Loucy (cell line): Measurements from ENCODE around the gene CCDC88A.

Experiments used
- H2AFZ ChIP-seq: fragments of 200-600 bp; sonication (generic); 2 replicates; pipeline ENCODE4 v1.6.0; 2016; ENCODE audit warnings: antibody characterized with exemption, mild to moderate bottlenecking, low read length, moderate library complexity
- H3F3A ChIP-seq: fragments of 200-600 bp; 2 replicates; pipeline ENCODE4 v1.6.0; 2016; ENCODE audit warnings: antibody characterized with exemption, low read depth, mild to moderate bottlenecking
- H3K27me3 ChIP-seq: fragments of 200-600 bp; sonication (generic); 2 replicates; pipeline ENCODE4 v1.6.1; 2014; ENCODE audit warnings: low read length, mild to moderate bottlenecking; ENCODE audit not compliant: insufficient read depth, poor library complexity, severe bottlenecking
- H3K36me3 ChIP-seq: fragments of 200-600 bp; sonication (generic); 2 replicates; pipeline ENCODE4 v1.6.1; 2016; ENCODE audit warnings: low read length; ENCODE audit not compliant: insufficient read depth
- H3K4me1 ChIP-seq: fragments of 200-600 bp; sonication (generic); 2 replicates; pipeline ENCODE4 v1.5.1; 2014; ENCODE audit warnings: low read length, mild to moderate bottlenecking; ENCODE audit not compliant: insufficient read depth, poor library complexity, severe bottlenecking
- H3K4me2 ChIP-seq: fragments of 200-600 bp; sonication (generic); 2 replicates; pipeline ENCODE4 v1.6.0; 2014; ENCODE audit warnings: antibody characterized with exemption, low read length, low read depth, mild to moderate bottlenecking; ENCODE audit not compliant: poor library complexity, severe bottlenecking
- H3K4me3 ChIP-seq: fragments of 200-600 bp; sonication (generic); 2 replicates; pipeline ENCODE4 v1.5.1; 2014; ENCODE audit warnings: low read length, mild to moderate bottlenecking, mixed read lengths; ENCODE audit not compliant: poor library complexity, severe bottlenecking
- H3K79me2 ChIP-seq: fragments of 200-600 bp; sonication (generic); 2 replicates; pipeline ENCODE4 v1.6.1; 2014; ENCODE audit warnings: low read length; ENCODE audit not compliant: insufficient read depth
- H3K9ac ChIP-seq: fragments of 200-600 bp; sonication (generic); 2 replicates; pipeline ENCODE4 v1.6.0; 2014; ENCODE audit warnings: mild to moderate bottlenecking, low read depth, low read length, moderate library complexity; ENCODE audit not compliant: poor library complexity, severe bottlenecking
- H3K9me2 ChIP-seq: fragments of 200-600 bp; sonication (generic); replicated peaks from 2 replicates; pipeline ENCODE4 v1.6.1; 2016; ENCODE audit warnings: low read depth, low read length, mixed read lengths
- H3K9me3 ChIP-seq: fragments of 200-600 bp; sonication (generic); 2 replicates; pipeline ENCODE4 v1.6.1; 2014; ENCODE audit warnings: mild to moderate bottlenecking, antibody characterized with exemption, low read length, low read depth; ENCODE audit not compliant: insufficient read depth
- H4K20me1 ChIP-seq: fragments of 200-600 bp; sonication (generic); 2 replicates; pipeline ENCODE4 v1.6.0; 2014; ENCODE audit warnings: antibody characterized with exemption, low read length, mild to moderate bottlenecking; ENCODE audit not compliant: insufficient read depth, poor library complexity, severe bottlenecking
- EZH2phosphoT487 ChIP-seq: fragments of 200-600 bp; IDR thresholded peaks from 2 replicates; pipeline ENCODE4 v1.6.1; 2018; ENCODE audit warnings: antibody characterized with exemption, mild to moderate bottlenecking, moderate library complexity, borderline replicate concordance
- TF ChIP-seq, protein P1 (sequence below): fragments of 200-600 bp; sonication (generic); conservative IDR thresholded peaks from 2 replicates; pipeline ENCODE4 v1.5.1; 2014; ENCODE audit warnings: mild to moderate bottlenecking, antibody characterized with exemption, low read length

The CCDC88A gene

DNA sequence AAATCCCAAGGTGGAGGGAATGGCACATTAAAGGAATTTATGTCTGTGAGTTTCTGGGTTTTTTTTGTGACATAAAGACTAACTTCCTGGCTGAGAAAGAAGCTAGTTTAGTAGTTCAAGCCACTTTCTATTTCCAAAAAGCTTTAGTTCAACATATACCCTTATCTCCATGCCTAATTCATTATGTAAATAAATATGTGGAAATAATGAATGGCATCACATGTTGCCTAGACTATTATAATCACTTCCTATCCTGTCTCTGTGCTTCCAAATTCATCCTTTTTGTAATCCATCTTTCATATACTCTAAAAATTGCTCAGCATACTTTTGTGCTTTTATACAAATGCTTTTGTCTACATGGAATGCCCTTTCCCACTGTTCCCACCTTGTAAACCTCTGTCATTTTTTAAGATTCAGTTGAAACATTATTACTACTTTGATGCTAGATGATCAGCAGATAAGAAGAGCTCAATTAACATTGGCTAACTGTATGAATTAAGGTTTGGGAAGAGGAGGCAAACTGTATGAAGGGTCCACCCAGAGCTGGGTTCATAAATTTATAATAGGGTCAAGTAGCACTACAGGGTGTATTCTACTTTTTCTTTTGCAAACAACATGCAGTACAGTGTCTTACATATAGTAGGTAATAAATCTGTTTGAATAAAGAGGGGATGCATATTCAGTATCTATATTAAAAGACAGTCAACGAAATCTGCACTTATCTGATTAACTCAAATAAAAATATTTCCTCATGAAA is 88.9 kb downstream of the CCDC88A start:
- H3K9me2 ChIP-seq: no peaks in the 10 kb centered on the region
- no peak overlapping the region for H3K9ac ChIP-seq
- no peak for TF ChIP-seq EZH2phosphoT487
- TF ChIP-seq, protein P1, sequence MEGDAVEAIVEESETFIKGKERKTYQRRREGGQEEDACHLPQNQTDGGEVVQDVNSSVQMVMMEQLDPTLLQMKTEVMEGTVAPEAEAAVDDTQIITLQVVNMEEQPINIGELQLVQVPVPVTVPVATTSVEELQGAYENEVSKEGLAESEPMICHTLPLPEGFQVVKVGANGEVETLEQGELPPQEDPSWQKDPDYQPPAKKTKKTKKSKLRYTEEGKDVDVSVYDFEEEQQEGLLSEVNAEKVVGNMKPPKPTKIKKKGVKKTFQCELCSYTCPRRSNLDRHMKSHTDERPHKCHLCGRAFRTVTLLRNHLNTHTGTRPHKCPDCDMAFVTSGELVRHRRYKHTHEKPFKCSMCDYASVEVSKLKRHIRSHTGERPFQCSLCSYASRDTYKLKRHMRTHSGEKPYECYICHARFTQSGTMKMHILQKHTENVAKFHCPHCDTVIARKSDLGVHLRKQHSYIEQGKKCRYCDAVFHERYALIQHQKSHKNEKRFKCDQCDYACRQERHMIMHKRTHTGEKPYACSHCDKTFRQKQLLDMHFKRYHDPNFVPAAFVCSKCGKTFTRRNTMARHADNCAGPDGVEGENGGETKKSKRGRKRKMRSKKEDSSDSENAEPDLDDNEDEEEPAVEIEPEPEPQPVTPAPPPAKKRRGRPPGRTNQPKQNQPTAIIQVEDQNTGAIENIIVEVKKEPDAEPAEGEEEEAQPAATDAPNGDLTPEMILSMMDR: no peak
- H3K79me2 ChIP-seq: no peaks in the 10 kb centered on the region
- H3K36me3 ChIP-seq: peaks cover 76% of the 10 kb centered on the region; the same call in 1 of the 2 replicates
- H4K20me1 ChIP-seq: no peaks in the 10 kb centered on the region
- H3K4me3 ChIP-seq: no peak overlapping the region
- H3K27me3 ChIP-seq: no peaks in the 10 kb centered on the region
- no peaks in the 10 kb centered on the region for H3F3A ChIP-seq
- no peak overlapping the region for H2AFZ ChIP-seq
- no peak overlapping the region for H3K4me2 ChIP-seq
- H3K4me1 ChIP-seq: no peaks in the 10 kb centered on the region
- H3K9me3 ChIP-seq: no peaks in the 10 kb centered on the region

DNA sequence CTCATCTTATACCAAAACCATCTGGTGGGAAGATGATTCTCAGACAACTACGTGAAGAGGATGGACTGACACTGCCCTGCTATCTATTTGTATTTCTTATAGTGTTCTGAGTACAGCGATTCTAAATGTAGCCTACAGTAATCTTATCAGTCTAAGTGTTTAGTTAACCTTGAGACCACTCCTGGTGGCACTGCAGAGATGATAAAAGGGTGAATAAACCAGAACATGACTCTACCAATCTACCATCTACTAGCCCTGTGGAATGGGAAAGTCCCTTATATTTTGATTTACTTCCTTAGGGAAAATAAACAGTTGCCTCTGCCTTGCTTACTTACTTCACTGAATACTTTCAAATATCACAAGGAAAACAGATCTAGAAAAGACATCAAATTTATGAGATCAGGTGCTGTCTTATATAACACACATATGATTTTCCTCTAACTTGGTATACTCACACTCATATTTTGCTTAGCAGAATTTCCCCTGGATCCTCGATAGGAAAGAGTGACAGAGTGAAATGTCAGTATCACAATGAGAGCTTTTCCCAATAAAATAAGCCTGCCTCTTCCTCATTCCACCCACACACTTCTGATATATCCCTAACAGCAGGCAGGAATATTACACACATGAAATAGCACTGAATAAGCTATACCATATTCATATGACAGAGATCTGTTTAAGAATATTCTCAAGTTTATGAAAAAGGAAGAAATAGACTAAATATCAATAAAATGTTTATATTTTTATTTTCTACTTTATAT is 92.0 kb downstream of the CCDC88A start:
- peaks cover 63% of the 10 kb centered on the region; the same call in 1 of the 2 replicates for H3K36me3 ChIP-seq
- no peak overlapping the region for H3K4me3 ChIP-seq
- H3K9me3 ChIP-seq: no peaks in the 10 kb centered on the region
- no peak for TF ChIP-seq EZH2phosphoT487
- TF ChIP-seq, protein P1: no peak
- no peaks in the 10 kb centered on the region for H3K9me2 ChIP-seq
- H3K4me2 ChIP-seq: no peak overlapping the region
- no peaks in the 10 kb centered on the region for H3K79me2 ChIP-seq
- 0 out of 2 replicates have a peak, but pooled peaks cover 2% of the 10 kb centered on the region for H3F3A ChIP-seq
- H4K20me1 ChIP-seq: no peaks in the 10 kb centered on the region
- no peaks in the 10 kb centered on the region for H3K4me1 ChIP-seq
- H3K27me3 ChIP-seq: no peaks in the 10 kb centered on the region
- no peak overlapping the region for H2AFZ ChIP-seq
- H3K9ac ChIP-seq: no peak overlapping the region

DNA sequence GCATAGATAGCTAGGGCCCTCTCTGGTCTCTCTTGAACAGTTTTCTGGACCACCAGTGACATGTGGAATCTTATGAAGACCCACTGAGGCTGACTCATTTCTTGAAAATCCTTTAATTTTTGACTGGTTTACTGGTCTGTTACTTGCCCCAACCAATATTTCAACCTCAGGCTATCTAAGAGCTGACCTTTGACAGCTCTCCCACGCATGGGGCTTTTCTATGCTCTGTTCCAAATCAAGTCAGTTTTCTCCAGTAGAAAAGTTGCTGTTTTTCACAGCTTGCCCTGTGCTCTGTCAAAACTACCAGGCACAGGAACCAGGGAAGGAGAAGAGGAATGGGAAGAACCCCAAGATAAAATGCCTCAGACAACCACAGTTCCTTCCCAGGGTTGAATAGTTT is 104.7 kb downstream of the CCDC88A start:
- no peaks in the 10 kb centered on the region for H3K79me2 ChIP-seq
- no peak overlapping the region for H3K9ac ChIP-seq
- no peak for TF ChIP-seq EZH2phosphoT487
- TF ChIP-seq, protein P1: no peak
- peaks cover 85% of the 10 kb centered on the region for H3K36me3 ChIP-seq
- no peaks in the 10 kb centered on the region for H4K20me1 ChIP-seq
- no peaks in the 10 kb centered on the region for H3K4me1 ChIP-seq
- H3K9me3 ChIP-seq: no peaks in the 10 kb centered on the region
- no peaks in the 10 kb centered on the region for H3K27me3 ChIP-seq
- H3K4me3 ChIP-seq: no peak overlapping the region
- no peaks in the 10 kb centered on the region for H3K9me2 ChIP-seq
- H3K4me2 ChIP-seq: no peak overlapping the region
- H2AFZ ChIP-seq: no peak overlapping the region
- no peaks in the 10 kb centered on the region for H3F3A ChIP-seq
